ENCODE results near the gene NATD1. TPM values are rescaled to one million over a fixed set of nuclear protein-coding genes. Genes with fewer than 3 reads are reported as not detected.

The NATD1 gene
- polyA plus RNA-seq, 2 of the 4 experiments (the other 2 are of a cell fraction) = 1.1 to 1.6 TPM

DNA sequence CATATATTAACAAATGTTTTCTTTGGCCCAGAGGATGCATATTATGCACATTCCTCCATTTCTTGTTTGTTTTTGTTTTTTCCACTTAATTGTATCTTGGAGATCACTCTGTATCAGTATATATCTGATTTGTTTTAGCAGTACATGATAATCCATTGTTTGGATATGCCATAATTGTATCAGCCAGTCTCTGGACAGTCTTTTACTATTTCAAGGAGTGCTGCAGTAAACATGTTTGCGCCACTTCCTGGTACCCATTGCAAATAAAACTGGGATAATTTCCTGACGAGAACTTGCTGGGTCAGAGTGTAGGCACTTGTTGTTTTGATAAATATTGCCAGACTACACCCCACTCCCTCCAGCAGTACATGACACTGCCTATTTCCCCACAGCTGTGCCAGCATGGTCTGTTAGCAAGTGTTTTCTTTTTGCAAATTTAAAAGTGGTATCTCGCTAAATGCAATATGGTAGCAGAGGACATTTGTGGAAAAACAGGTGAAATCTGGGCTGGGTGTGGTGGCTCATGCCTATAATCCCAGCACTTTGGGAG is 34.3 kb downstream of the NATD1 start:
- peaks cover 26% of the 10 kb centered on the region for H3K4me1 ChIP-seq
- H3K9me3 ChIP-seq = 0 out of 3 replicates have a peak, but pooled peaks cover 6% of the 10 kb centered on the region
- 73% methylated on average over 3 of the region's 3 CpGs for WGBS (ENCODE audit: missing lambda C conversion rate)
- no peak for TF ChIP-seq EP300 (IDR thresholded peaks at IDR 0.05)
- TF ChIP-seq RCOR1 (IDR thresholded peaks at IDR 0.05; ENCODE audit: low read depth, low read length) = no peak
- no peak for TF ChIP-seq ESRRA (IDR thresholded peaks at IDR 0.05; ENCODE audit: borderline replicate concordance, low read length)
- TF ChIP-seq, protein P1, sequence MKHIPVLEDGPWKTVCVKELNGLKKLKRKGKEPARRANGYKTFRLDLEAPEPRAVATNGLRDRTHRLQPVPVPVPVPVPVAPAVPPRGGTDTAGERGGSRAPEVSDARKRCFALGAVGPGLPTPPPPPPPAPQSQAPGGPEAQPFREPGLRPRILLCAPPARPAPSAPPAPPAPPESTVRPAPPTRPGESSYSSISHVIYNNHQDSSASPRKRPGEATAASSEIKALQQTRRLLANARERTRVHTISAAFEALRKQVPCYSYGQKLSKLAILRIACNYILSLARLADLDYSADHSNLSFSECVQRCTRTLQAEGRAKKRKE (CRISPR knock-in tag; IDR thresholded peaks at IDR 0.05; ENCODE audit: low read depth) = no peak
- no peak for TF ChIP-seq CHD4 (IDR thresholded peaks at IDR 0.05; ENCODE audit: borderline replicate concordance)
- TF ChIP-seq HOXB5 (CRISPR knock-in tag; IDR thresholded peaks at IDR 0.05) = no peak
- TF ChIP-seq MAZ (IDR thresholded peaks at IDR 0.05; ENCODE audit: borderline replicate concordance, low read depth, low read length) = no peak
- no peak for TF ChIP-seq RAD21 (conservative IDR thresholded peaks at IDR 0.05 in 1 of 2, IDR thresholded peaks at IDR 0.05 in 1 of 2)
- TF ChIP-seq, protein P2, sequence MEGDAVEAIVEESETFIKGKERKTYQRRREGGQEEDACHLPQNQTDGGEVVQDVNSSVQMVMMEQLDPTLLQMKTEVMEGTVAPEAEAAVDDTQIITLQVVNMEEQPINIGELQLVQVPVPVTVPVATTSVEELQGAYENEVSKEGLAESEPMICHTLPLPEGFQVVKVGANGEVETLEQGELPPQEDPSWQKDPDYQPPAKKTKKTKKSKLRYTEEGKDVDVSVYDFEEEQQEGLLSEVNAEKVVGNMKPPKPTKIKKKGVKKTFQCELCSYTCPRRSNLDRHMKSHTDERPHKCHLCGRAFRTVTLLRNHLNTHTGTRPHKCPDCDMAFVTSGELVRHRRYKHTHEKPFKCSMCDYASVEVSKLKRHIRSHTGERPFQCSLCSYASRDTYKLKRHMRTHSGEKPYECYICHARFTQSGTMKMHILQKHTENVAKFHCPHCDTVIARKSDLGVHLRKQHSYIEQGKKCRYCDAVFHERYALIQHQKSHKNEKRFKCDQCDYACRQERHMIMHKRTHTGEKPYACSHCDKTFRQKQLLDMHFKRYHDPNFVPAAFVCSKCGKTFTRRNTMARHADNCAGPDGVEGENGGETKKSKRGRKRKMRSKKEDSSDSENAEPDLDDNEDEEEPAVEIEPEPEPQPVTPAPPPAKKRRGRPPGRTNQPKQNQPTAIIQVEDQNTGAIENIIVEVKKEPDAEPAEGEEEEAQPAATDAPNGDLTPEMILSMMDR (IDR thresholded peaks at IDR 0.05) = no peak
- ChIA-PET POLR2A (no interaction called here), CTCF (no interaction called here)
- H3K4me3 ChIP-seq = no peak overlapping the region
- no peak overlapping the region for H3K27ac ChIP-seq
- H3K4me2 ChIP-seq = no peak overlapping the region
- DNase-seq (ENCODE audit: low read depth in 1 of 2, low spot score in 1 of 2) = no peak
- no peak for ATAC-seq
- FAIRE-seq = no peak

DNA sequence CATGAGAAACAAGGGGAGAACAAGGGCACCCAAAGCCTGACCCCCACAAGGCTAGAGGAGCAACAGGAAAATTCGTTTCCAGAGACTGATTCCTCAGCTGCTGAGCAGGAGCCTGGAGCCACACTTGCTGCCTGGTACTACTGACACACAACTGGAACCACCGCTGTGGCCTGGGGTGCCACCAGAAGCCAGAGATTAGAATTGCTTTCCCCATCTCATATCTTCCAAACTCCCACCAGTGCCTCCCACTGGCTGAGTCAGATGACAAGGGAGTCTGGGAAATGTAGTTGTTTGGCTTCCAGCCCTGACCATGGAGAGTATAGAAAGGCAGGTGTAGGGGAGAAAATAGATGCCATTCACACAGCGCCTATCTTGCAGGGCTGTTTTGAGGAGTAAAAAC is 35.1 kb downstream of the NATD1 start:
- H3K27ac ChIP-seq = no peak overlapping the region
- no peak overlapping the region for H3K4me2 ChIP-seq
- FAIRE-seq (no peak), DNase-seq (ENCODE audit: low read depth in 1 of 2, low spot score in 1 of 2) (no peak), ATAC-seq (no peak)
- no peak overlapping the region for H3K4me3 ChIP-seq
- peaks cover 26% of the 10 kb centered on the region for H3K4me1 ChIP-seq
- 79% methylated on average over 3 of the region's 3 CpGs for WGBS (ENCODE audit: missing lambda C conversion rate)
- CTCF ChIA-PET = no interaction called here
- H3K9me3 ChIP-seq = 0 out of 3 replicates have a peak, but pooled peaks cover 6% of the 10 kb centered on the region
- POLR2A ChIA-PET = no interaction called here
- TF ChIP-seq MYC (IDR thresholded peaks at IDR 0.05; ENCODE audit: borderline replicate concordance, low read length) = no peak
- TF ChIP-seq, protein P3, sequence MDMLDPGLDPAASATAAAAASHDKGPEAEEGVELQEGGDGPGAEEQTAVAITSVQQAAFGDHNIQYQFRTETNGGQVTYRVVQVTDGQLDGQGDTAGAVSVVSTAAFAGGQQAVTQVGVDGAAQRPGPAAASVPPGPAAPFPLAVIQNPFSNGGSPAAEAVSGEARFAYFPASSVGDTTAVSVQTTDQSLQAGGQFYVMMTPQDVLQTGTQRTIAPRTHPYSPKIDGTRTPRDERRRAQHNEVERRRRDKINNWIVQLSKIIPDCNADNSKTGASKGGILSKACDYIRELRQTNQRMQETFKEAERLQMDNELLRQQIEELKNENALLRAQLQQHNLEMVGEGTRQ (IDR thresholded peaks at IDR 0.05) = no peak
- no peak for TF ChIP-seq ZFP36 (IDR thresholded peaks at IDR 0.05; ENCODE audit: borderline replicate concordance, partially characterized antibody)
- TF ChIP-seq, protein P4, sequence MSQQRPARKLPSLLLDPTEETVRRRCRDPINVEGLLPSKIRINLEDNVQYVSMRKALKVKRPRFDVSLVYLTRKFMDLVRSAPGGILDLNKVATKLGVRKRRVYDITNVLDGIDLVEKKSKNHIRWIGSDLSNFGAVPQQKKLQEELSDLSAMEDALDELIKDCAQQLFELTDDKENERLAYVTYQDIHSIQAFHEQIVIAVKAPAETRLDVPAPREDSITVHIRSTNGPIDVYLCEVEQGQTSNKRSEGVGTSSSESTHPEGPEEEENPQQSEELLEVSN (IDR thresholded peaks at IDR 0.05; ENCODE audit: borderline replicate concordance, low read depth) = no peak
- TF ChIP-seq ZNF302 (CRISPR knock-in tag; IDR thresholded peaks at IDR 0.05) = no peak
- no peak for TF ChIP-seq JUN (IDR thresholded peaks at IDR 0.05)

DNA sequence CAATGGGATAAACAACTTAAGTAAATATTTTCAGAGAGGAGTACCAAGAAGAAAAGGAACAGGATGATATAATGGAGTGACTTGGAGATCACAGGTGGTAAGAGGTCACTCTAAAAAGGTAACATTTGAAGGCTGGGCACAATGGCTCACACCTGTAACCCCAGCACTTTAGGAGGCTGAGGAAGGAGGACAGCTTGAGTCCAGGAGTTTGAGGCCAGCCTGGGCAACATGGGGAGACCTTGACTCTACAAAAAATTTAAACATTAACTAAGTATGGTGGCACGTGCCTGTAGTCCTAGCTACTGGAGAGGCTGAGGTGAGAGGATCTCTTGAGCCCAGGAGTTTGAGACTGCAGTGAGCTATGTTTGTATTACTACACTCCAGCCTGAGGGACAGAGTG is 35.9 kb downstream of the NATD1 start:
- FAIRE-seq (no peak), DNase-seq (ENCODE audit: low read depth in 1 of 2, low spot score in 1 of 2) (no peak), ATAC-seq (no peak)
- Histone ChIP-seq H3K4me1 (peaks cover 31% of the 10 kb centered on the region), H3K9me3 (0 out of 3 replicates have a peak, but pooled peaks cover 6% of the 10 kb centered on the region), H3K27ac (no peak overlapping the region), H3K4me3 (no peak overlapping the region), H3K4me2 (0 out of 3 replicates have a peak overlapping the region, but pooled peaks have one; percentile 8)
- 57% methylated on average over 1 of the region's 1 CpG for WGBS (ENCODE audit: missing lambda C conversion rate)
- ChIA-PET CTCF (interaction anchor here (0.6 kb wide), 1 partner anchor 14 kb away, joined by 3 read pairs; no protein-coding TSS in a partner anchor), POLR2A (no interaction called here)
- no peak for TF ChIP-seq CEBPB (IDR thresholded peaks at IDR 0.05)
- no peak for TF ChIP-seq CBX8 (IDR thresholded peaks at IDR 0.05)
- TF ChIP-seq RFX5 (IDR thresholded peaks at IDR 0.05) = no peak
- no peak for TF ChIP-seq ZFP36 (IDR thresholded peaks at IDR 0.05; ENCODE audit: borderline replicate concordance, partially characterized antibody)
- TF ChIP-seq, protein P5, sequence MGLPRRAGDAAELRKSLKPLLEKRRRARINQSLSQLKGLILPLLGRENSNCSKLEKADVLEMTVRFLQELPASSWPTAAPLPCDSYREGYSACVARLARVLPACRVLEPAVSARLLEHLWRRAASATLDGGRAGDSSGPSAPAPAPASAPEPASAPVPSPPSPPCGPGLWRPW (IDR thresholded peaks at IDR 0.05) = no peak
- no peak for TF ChIP-seq FOSL2 (IDR thresholded peaks at IDR 0.05)
- no peak for TF ChIP-seq FOSL2 (CRISPR knock-in tag; IDR thresholded peaks at IDR 0.05)
- no peak for TF ChIP-seq SMC3 (IDR thresholded peaks at IDR 0.05)
- TF ChIP-seq, protein P6, sequence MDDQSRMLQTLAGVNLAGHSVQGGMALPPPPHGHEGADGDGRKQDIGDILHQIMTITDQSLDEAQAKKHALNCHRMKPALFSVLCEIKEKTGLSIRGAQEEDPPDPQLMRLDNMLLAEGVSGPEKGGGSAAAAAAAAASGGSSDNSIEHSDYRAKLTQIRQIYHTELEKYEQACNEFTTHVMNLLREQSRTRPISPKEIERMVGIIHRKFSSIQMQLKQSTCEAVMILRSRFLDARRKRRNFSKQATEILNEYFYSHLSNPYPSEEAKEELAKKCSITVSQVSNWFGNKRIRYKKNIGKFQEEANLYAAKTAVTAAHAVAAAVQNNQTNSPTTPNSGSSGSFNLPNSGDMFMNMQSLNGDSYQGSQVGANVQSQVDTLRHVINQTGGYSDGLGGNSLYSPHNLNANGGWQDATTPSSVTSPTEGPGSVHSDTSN (IDR thresholded peaks at IDR 0.05) = no peak
- TF ChIP-seq, protein P7, sequence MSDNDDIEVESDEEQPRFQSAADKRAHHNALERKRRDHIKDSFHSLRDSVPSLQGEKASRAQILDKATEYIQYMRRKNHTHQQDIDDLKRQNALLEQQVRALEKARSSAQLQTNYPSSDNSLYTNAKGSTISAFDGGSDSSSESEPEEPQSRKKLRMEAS (IDR thresholded peaks at IDR 0.05) = no peak
- no peak for TF ChIP-seq RAD21 (conservative IDR thresholded peaks at IDR 0.05 in 1 of 2, IDR thresholded peaks at IDR 0.05 in 1 of 2)
- no peak for TF ChIP-seq KDM5A (IDR thresholded peaks at IDR 0.05)
- TF ChIP-seq, protein P8, sequence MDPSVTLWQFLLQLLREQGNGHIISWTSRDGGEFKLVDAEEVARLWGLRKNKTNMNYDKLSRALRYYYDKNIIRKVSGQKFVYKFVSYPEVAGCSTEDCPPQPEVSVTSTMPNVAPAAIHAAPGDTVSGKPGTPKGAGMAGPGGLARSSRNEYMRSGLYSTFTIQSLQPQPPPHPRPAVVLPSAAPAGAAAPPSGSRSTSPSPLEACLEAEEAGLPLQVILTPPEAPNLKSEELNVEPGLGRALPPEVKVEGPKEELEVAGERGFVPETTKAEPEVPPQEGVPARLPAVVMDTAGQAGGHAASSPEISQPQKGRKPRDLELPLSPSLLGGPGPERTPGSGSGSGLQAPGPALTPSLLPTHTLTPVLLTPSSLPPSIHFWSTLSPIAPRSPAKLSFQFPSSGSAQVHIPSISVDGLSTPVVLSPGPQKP (IDR thresholded peaks at IDR 0.05; ENCODE audit: low read depth, low read length) = no peak
- TF ChIP-seq POLR2AphosphoS2 (conservative IDR thresholded peaks at IDR 0.05; ENCODE audit: low read length) = no peak
- no peak for TF ChIP-seq EHMT2 (IDR thresholded peaks at IDR 0.05; ENCODE audit: low read depth)
- no peak for TF ChIP-seq CHD4 (IDR thresholded peaks at IDR 0.05; ENCODE audit: borderline replicate concordance)

Measured in A549 (cell line).